Epithelial cell of esophagus (primary cell): ENCODE results near the gene PCBD2.
A peak's percentile ranks its signal among the peaks of the same experiment; 100 is the strongest.

Experiments
- DNase-seq: peaks from one replicate; pipeline ENCODE4 v3.0.0; 2010; ENCODE audit warnings: low read depth
- H3K4me3 ChIP-seq: 2 replicates; pipeline ENCODE4 v1.5.1; 2011; ENCODE audit warnings: mild to moderate bottlenecking, low read length, control low read depth
- TF ChIP-seq, protein P1 (sequence below): IDR thresholded peaks from 2 replicates; pipeline ENCODE4 v1.5.1; 2011; ENCODE audit warnings: low read depth, mild to moderate bottlenecking, low read length, control low read depth, inconsistent platforms; ENCODE audit not compliant: insufficient read depth; ENCODE audit errors: missing control alignments

PCBD2 gene

DNA sequence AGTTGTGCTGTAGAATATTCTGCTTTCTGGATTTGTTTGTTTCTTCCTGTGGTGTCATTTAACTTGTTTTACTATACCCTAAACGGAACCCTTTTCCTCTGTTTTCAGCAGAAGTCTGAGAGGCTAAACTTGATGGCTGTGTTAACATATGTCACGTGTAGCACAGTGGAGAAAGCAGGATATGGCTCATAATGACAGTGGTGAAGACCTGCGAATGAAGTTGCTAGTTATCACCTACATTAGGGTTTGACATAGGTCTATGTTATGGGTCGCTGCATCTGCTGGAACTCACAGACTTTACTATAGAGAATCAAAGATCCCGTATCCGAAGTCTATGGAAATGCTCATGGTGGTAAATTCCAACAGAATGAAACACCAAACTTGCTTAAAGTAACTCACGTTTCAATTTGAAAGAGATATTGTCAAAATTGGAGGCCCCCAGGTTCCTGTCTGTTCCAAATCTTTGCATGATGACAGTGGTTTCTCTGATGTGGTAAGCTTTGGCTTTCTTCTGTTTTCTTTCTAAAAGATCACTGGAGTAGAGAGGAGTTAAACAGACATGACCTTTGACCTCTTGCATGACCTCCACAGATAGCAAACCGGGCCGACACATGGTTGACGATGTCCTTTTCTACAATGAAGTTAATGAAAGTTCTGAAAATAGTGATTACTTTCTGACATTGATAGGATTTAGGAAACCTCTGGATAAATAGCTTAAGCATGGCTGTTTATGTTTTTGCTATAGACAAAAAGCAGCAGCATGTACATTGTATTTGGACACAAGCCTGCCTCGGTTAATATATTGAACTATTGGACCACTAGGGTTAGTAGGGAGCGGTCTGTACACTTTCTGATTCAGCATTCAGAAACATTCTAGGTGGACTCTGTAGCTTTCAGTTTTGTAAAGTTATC, 59.7 kb downstream of the PCBD2 start:
- DNase-seq, result no peak
- TF ChIP-seq, protein P1, sequence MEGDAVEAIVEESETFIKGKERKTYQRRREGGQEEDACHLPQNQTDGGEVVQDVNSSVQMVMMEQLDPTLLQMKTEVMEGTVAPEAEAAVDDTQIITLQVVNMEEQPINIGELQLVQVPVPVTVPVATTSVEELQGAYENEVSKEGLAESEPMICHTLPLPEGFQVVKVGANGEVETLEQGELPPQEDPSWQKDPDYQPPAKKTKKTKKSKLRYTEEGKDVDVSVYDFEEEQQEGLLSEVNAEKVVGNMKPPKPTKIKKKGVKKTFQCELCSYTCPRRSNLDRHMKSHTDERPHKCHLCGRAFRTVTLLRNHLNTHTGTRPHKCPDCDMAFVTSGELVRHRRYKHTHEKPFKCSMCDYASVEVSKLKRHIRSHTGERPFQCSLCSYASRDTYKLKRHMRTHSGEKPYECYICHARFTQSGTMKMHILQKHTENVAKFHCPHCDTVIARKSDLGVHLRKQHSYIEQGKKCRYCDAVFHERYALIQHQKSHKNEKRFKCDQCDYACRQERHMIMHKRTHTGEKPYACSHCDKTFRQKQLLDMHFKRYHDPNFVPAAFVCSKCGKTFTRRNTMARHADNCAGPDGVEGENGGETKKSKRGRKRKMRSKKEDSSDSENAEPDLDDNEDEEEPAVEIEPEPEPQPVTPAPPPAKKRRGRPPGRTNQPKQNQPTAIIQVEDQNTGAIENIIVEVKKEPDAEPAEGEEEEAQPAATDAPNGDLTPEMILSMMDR, result no peak
- H3K4me3 ChIP-seq, result no peak overlapping the region

DNA sequence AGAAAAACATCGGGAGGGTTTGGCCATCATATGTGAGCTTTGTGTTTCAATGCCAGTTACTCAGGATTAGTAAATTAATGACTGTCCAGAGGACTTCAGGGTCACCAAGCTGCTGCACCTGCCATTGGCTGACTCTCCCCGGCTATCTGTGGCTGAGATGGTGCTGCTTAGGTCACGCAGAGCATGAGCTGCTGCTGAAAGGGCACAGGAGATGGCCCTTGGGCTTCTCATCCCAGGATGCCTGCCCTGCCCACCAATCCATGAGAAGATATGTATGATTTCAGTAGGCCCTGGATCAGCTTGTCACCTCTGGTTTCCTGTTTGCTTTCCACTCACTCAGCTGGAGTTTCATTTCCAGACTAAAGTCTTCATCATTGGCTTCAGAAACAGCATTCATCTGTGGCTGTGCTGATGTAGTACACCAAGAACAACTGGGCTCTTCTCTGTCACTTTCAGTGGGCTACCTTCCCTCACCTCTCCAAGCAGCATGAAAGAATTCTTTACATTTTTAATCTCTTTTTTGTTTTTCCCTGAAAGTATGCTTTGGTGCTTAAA, 60.4 kb downstream of the PCBD2 start:
- TF ChIP-seq, protein P1, result no peak
- H3K4me3 ChIP-seq, result no peak overlapping the region
- DNase-seq, result no peak

DNA sequence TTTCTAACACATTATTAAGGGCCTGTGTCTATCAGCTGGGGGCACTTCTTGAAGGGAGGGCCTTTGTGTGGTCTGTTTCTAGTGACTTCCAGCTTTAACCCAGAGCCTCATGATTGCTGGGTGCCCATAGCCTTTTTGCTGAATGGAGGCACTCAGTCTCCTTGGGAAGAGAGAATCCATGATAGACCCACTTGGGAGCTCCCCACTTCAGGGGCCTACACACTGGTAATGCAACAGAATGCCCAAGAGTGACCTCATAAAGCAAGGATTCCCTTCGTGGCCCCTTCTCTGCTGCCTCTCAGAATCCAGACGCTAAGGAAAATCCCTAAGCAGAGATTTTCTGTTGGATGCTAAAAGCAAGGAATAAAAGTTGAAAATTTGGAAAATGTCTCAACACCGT, 62.7 kb downstream of the PCBD2 start, which contains the start of gene CATSPER3:
Gene CATSPER3 (plus strand): TSS at position 301 of the 400 bp plus-strand sequence. CDS start 85 bp downstream, at position 386.
- H3K4me3 ChIP-seq, result no peak within 1 kb of the TSS
- TF ChIP-seq, protein P1, result no peak
- DNase-seq, result no peak

DNA sequence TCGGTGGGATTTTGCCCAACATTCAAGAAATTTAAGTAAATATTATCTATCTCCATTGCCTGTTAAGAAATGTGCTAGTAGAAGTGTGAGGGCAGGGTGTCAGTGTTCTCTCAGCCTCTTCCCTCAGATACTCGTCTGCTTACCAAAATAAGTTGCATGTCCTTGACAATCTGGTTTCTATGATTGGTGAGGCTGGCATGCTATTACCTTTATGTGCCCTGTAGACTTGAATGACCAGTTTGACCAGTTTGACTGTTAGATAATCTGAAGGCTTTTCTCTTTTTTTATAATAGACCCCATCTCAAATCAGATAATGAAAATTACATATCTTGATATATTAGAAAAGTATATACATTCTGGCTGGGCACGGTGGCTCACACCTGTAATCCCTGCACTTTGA, 63.1 kb downstream of the PCBD2 start:
- DNase-seq, result peak; percentile 76

DNA sequence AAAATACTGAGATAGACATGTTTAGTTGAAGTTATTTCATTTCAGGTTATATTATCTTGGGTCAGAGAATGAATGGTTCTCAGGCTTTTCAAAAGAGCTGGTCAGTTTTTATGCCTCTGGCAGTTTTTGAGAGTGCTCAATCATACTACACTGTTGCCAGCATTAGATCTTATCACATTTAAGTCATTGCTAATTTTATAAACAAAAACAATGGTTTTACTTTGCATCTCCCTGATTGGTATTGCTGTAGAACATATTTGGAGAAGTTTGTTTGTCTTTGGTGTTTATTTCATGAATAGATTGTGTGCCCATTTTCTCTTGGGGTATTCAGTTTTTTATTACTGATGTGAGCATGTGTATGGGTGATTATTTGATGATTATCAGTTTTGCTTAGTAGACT, 64.2 kb downstream of the PCBD2 start:
- no peak for DNase-seq
- no peak overlapping the region for H3K4me3 ChIP-seq
- TF ChIP-seq, protein P1, result no peak

More for the DNA sequence above, 63.1 kb downstream of the PCBD2 start:
- no peak overlapping the region for H3K4me3 ChIP-seq
- TF ChIP-seq, protein P1, result no peak

DNA sequence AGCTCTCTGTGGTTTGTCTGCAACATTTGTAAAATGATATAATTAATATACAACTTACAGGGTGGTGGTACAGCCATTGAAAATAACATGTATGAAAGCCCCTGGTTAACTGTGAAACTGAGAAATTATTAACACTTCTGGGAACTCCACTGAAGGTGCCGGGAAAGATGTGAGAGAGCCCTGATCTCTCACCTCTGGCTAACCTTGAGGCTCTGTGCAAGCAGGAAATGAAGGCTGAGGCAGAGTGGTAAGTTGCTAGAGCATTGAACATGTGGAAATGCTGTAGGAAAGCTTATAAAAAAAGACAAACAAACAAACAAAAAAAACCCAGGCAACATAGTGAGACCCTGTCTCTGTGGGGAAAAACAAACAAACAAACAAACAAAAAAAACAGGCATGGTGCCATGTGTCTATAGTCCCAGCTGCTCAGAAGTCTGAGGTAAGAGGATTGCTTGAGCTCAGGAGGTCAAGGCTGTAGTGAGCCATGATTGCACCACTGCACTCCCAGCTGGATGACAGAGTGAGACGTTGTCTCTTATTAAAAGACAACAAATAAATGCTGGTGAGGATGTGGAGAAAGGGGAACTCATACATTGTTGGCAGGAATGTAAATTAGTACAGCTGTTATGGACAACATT, 70.3 kb downstream of the PCBD2 start:
- no peak overlapping the region for H3K4me3 ChIP-seq
- TF ChIP-seq, protein P1, result no peak
- DNase-seq, result peak; percentile 55
